Loucy (cell line): ENCODE results near the gene PRAC1.
"Not testable (repeated sequence)": the region's sequence is repeated elsewhere in the genome, so short reads cannot be mapped to it uniquely, and the experiment has no call there.

Experiments used
- H2AFZ ChIP-seq: fragments of 200-600 bp; sonication (generic); 2 replicates; pipeline ENCODE4 v1.6.0; 2016; ENCODE audit warnings: antibody characterized with exemption, mild to moderate bottlenecking, low read length, moderate library complexity
- H3F3A ChIP-seq: fragments of 200-600 bp; 2 replicates; pipeline ENCODE4 v1.6.0; 2016; ENCODE audit warnings: antibody characterized with exemption, low read depth, mild to moderate bottlenecking
- H3K27me3 ChIP-seq: fragments of 200-600 bp; sonication (generic); 2 replicates; pipeline ENCODE4 v1.6.1; 2014; ENCODE audit warnings: low read length, mild to moderate bottlenecking; ENCODE audit not compliant: insufficient read depth, poor library complexity, severe bottlenecking
- H3K36me3 ChIP-seq: fragments of 200-600 bp; sonication (generic); 2 replicates; pipeline ENCODE4 v1.6.1; 2016; ENCODE audit warnings: low read length; ENCODE audit not compliant: insufficient read depth
- H3K4me1 ChIP-seq: fragments of 200-600 bp; sonication (generic); 2 replicates; pipeline ENCODE4 v1.5.1; 2014; ENCODE audit warnings: low read length, mild to moderate bottlenecking; ENCODE audit not compliant: insufficient read depth, poor library complexity, severe bottlenecking
- H3K4me2 ChIP-seq: fragments of 200-600 bp; sonication (generic); 2 replicates; pipeline ENCODE4 v1.6.0; 2014; ENCODE audit warnings: antibody characterized with exemption, low read length, low read depth, mild to moderate bottlenecking; ENCODE audit not compliant: poor library complexity, severe bottlenecking
- H3K4me3 ChIP-seq: fragments of 200-600 bp; sonication (generic); 2 replicates; pipeline ENCODE4 v1.5.1; 2014; ENCODE audit warnings: low read length, mild to moderate bottlenecking, mixed read lengths; ENCODE audit not compliant: poor library complexity, severe bottlenecking
- H3K79me2 ChIP-seq: fragments of 200-600 bp; sonication (generic); 2 replicates; pipeline ENCODE4 v1.6.1; 2014; ENCODE audit warnings: low read length; ENCODE audit not compliant: insufficient read depth
- H3K9ac ChIP-seq: fragments of 200-600 bp; sonication (generic); 2 replicates; pipeline ENCODE4 v1.6.0; 2014; ENCODE audit warnings: mild to moderate bottlenecking, low read depth, low read length, moderate library complexity; ENCODE audit not compliant: poor library complexity, severe bottlenecking
- H3K9me2 ChIP-seq: fragments of 200-600 bp; sonication (generic); replicated peaks from 2 replicates; pipeline ENCODE4 v1.6.1; 2016; ENCODE audit warnings: low read depth, low read length, mixed read lengths
- H3K9me3 ChIP-seq: fragments of 200-600 bp; sonication (generic); 2 replicates; pipeline ENCODE4 v1.6.1; 2014; ENCODE audit warnings: mild to moderate bottlenecking, antibody characterized with exemption, low read length, low read depth; ENCODE audit not compliant: insufficient read depth
- H4K20me1 ChIP-seq: fragments of 200-600 bp; sonication (generic); 2 replicates; pipeline ENCODE4 v1.6.0; 2014; ENCODE audit warnings: antibody characterized with exemption, low read length, mild to moderate bottlenecking; ENCODE audit not compliant: insufficient read depth, poor library complexity, severe bottlenecking
- EZH2phosphoT487 ChIP-seq: fragments of 200-600 bp; IDR thresholded peaks from 2 replicates; pipeline ENCODE4 v1.6.1; 2018; ENCODE audit warnings: antibody characterized with exemption, mild to moderate bottlenecking, moderate library complexity, borderline replicate concordance
- TF ChIP-seq, protein P1 (sequence below): fragments of 200-600 bp; sonication (generic); conservative IDR thresholded peaks from 2 replicates; pipeline ENCODE4 v1.5.1; 2014; ENCODE audit warnings: mild to moderate bottlenecking, antibody characterized with exemption, low read length

PRAC1 gene

DNA sequence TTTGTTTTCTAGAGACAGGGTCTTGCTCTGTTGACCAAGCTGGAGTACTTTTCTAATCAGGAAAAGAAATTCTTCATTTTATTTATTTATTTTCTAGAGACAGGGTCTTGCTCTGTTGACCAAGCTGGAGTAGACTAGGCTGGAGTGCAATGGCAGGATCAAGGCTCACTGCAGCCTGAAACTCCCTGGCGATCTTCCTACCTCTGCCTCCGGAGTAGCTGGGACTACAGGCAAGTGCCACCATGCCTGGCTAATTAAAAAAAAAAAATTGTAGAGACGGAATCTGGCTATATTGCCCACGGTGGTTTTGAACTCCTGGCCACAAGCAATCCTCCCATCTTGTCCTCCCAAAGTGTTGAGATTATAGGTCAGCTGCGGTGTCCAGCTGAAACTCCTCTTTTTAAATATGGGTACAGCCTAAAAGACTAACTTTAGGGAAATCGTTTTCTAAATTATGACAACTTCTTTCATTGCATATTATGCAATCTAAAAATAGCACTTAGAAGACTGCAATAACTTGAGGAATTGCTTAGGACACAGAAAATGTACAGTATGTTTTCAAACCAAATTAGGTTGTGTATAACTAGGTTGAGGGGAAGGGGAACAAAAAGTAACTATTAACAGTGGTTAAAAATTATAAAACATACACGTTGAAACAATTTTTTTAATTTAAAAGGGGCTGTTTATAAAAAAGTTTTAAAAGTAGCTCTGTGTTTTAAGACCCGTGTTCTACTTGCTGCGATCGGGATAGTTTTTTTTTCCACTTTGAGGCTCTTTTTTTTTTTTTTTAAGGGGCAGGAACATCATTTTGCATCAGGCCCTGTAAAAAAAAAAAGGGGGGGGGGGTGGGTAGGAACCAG is 4.7 kb downstream of the PRAC1 start:
- Histone ChIP-seq H3K36me3 (no peaks in the 10 kb centered on the region), H3K9me2 (no peaks in the 10 kb centered on the region), H3K9ac (no peak overlapping the region), H3F3A (no peaks in the 10 kb centered on the region), H3K9me3 (no peaks in the 10 kb centered on the region), H3K27me3 (no peaks in the 10 kb centered on the region), H2AFZ (no peak overlapping the region), H4K20me1 (no peaks in the 10 kb centered on the region), H3K4me3 (no peak overlapping the region), H3K79me2 (no peaks in the 10 kb centered on the region), H3K4me2 (no peak overlapping the region), H3K4me1 (peaks cover 12% of the 10 kb centered on the region)
- TF ChIP-seq, protein P1, sequence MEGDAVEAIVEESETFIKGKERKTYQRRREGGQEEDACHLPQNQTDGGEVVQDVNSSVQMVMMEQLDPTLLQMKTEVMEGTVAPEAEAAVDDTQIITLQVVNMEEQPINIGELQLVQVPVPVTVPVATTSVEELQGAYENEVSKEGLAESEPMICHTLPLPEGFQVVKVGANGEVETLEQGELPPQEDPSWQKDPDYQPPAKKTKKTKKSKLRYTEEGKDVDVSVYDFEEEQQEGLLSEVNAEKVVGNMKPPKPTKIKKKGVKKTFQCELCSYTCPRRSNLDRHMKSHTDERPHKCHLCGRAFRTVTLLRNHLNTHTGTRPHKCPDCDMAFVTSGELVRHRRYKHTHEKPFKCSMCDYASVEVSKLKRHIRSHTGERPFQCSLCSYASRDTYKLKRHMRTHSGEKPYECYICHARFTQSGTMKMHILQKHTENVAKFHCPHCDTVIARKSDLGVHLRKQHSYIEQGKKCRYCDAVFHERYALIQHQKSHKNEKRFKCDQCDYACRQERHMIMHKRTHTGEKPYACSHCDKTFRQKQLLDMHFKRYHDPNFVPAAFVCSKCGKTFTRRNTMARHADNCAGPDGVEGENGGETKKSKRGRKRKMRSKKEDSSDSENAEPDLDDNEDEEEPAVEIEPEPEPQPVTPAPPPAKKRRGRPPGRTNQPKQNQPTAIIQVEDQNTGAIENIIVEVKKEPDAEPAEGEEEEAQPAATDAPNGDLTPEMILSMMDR = no peak
- no peak for TF ChIP-seq EZH2phosphoT487

DNA sequence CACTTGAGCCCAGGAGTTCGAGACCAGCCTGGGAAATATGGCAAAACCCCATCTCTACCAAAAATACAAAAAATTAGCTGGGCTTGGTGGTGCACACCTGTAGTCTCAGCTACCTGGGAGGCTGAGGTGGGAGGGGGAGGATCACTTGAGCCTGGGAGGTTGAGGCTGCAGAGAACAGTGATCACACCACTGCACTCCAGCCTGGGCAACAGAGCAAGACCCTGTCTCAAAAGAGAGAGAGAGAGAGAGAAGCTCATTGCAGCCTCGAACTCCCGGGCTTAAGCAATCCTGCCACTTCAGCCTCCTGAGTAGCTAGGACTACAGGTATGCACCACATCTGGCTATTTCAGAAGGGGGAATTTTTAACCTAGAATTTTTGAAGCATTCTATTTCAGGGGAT is 5.8 kb downstream of the PRAC1 start:
- Histone ChIP-seq H3K4me1 (peaks cover 12% of the 10 kb centered on the region), H2AFZ (peak overlapping the region; percentile 98)
- H3K9ac ChIP-seq, H3K36me3 ChIP-seq, H3K4me2 ChIP-seq, H3K4me3 ChIP-seq, H3K79me2 ChIP-seq, H3K27me3 ChIP-seq, H3F3A ChIP-seq, H3K9me3 ChIP-seq, H3K9me2 ChIP-seq, H4K20me1 ChIP-seq: not testable (repeated sequence)

DNA sequence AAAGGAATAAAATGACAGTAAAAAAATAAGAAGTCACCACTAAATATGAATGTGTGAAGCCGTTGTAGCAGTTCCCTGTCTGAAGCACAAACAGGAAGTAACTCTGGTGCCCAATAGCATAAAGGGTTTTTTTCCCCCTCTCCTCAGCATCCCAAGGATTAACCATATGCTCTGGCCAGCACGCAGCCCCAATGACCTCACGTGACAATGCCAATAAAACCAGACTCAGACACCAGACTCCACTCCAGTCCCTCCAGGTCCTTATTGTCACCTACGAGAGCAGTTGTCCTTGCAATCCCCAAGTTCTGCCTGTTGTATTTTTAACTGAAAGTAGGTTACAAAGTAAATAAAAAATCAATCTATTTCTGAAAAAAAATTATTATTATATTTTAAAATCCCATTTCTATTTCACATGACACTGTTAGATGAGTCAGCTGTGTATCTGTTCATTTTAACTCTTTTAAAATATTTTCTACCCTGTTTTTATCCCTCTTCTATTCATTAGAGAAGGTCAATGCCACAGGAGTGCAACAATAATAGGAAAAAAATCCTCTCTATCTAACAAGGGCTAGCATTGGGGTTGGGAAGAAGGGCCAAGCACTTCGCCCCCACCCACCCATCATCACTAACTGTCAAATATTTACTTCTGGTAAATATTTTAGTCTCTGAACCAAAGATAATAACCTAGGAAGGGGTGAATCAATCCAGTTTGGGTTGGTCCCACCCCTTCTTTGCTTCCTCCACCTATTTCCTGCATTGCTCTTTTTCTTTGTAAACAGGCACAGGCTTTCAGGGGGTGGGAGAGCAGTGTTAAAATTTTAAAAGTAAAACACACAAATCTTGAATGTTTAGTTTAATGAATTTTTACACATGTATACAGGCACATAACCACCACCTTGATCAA is 6.6 kb downstream of the PRAC1 start:
- Histone ChIP-seq H3K9me3 (no peaks in the 10 kb centered on the region), H3F3A (no peaks in the 10 kb centered on the region), H4K20me1 (no peaks in the 10 kb centered on the region), H3K4me3 (no peak overlapping the region), H3K9me2 (no peaks in the 10 kb centered on the region), H3K36me3 (no peaks in the 10 kb centered on the region), H3K27me3 (no peaks in the 10 kb centered on the region), H3K4me2 (peak overlapping the region; percentile 52), H2AFZ (peak overlapping the region; percentile 98), H3K4me1 (peaks cover 12% of the 10 kb centered on the region), H3K9ac (no peak overlapping the region), H3K79me2 (no peaks in the 10 kb centered on the region)
- TF ChIP-seq EZH2phosphoT487 = no peak
- TF ChIP-seq, protein P1 = no peak
